Osteocyte (in vitro differentiated cells): ENCODE results near the gene EPB41L2. TPM values are rescaled to one million over a fixed set of nuclear protein-coding genes. Genes with fewer than 3 reads are reported as not detected.

Experiments
- DNase-seq: peaks from one replicate; pipeline ENCODE4 v3.0.0; 2021; ENCODE audit warnings: mixed read lengths; ENCODE audit not compliant: unreplicated experiment; ENCODE audit errors: extremely low spot score
- H3K27ac Mint-ChIP-seq: one replicate; pipeline ENCODE4 v1.8.0; 2021; ENCODE audit warnings: mild to moderate bottlenecking, mixed read lengths; ENCODE audit not compliant: unreplicated experiment
- H3K27me3 Mint-ChIP-seq: one replicate; pipeline ENCODE4 v1.8.0; 2021; ENCODE audit warnings: mixed read lengths; ENCODE audit not compliant: unreplicated experiment
- H3K36me3 Mint-ChIP-seq: one replicate; pipeline ENCODE4 v1.8.0; 2021; ENCODE audit warnings: mixed read lengths; ENCODE audit not compliant: unreplicated experiment
- H3K4me1 Mint-ChIP-seq: one replicate; pipeline ENCODE4 v1.8.0; 2021; ENCODE audit warnings: mixed read lengths; ENCODE audit not compliant: unreplicated experiment
- H3K4me3 Mint-ChIP-seq: one replicate; pipeline ENCODE4 v1.8.0; 2021; ENCODE audit warnings: mild to moderate bottlenecking, moderate library complexity, mixed read lengths; ENCODE audit not compliant: unreplicated experiment
- H3K9me3 Mint-ChIP-seq: one replicate; pipeline ENCODE4 v1.8.0; 2021; ENCODE audit warnings: mixed read lengths; ENCODE audit not compliant: unreplicated experiment
- total RNA-seq: library from RNA; stranded (reverse); gene quantifications from 2 replicates; pipeline ENCODE4 v1.2.1, GENCODE V29; 2021
- TF ChIP-seq, protein P1 (sequence below): fragments of 200-600 bp; sonication (generic); IDR thresholded peaks from 2 replicates; pipeline ENCODE4 v1.5.0; 2021; ENCODE audit warnings: antibody characterized with exemption, mild to moderate bottlenecking, moderate library complexity

EPB41L2 gene
- total RNA-seq, 1 donor from 2014 or later: 65.3 TPM

DNA sequence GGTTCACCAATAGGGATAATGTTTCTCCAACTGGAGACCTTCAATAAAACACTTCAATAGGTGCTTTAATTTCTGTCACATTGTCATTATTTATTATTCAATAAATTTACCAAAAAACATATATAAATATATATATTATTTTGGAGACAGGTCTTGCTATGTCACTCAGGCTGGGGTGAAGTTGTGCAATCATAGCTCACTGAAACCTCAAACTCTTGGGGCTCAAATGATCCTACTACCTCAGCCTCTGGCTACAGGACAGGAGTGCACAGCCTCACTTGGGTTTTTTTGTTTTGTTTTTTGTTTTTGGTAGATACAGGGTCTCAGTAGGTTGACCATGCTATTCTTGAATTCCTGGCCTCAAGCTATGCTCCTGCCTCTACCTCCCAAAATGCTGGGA lies 226.0 kb downstream of the EPB41L2 start:
- Mint-ChIP-seq H3K4me1 (peaks cover 27% of the 10 kb centered on the region), H3K4me3 (no peak overlapping the region), H3K27me3 (no peaks in the 10 kb centered on the region), H3K36me3 (peaks cover 2% of the 10 kb centered on the region), H3K9me3 (no peaks in the 10 kb centered on the region), H3K27ac (no peak overlapping the region)
- no peak for DNase-seq
- TF ChIP-seq, protein P1, sequence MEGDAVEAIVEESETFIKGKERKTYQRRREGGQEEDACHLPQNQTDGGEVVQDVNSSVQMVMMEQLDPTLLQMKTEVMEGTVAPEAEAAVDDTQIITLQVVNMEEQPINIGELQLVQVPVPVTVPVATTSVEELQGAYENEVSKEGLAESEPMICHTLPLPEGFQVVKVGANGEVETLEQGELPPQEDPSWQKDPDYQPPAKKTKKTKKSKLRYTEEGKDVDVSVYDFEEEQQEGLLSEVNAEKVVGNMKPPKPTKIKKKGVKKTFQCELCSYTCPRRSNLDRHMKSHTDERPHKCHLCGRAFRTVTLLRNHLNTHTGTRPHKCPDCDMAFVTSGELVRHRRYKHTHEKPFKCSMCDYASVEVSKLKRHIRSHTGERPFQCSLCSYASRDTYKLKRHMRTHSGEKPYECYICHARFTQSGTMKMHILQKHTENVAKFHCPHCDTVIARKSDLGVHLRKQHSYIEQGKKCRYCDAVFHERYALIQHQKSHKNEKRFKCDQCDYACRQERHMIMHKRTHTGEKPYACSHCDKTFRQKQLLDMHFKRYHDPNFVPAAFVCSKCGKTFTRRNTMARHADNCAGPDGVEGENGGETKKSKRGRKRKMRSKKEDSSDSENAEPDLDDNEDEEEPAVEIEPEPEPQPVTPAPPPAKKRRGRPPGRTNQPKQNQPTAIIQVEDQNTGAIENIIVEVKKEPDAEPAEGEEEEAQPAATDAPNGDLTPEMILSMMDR: no peak

DNA sequence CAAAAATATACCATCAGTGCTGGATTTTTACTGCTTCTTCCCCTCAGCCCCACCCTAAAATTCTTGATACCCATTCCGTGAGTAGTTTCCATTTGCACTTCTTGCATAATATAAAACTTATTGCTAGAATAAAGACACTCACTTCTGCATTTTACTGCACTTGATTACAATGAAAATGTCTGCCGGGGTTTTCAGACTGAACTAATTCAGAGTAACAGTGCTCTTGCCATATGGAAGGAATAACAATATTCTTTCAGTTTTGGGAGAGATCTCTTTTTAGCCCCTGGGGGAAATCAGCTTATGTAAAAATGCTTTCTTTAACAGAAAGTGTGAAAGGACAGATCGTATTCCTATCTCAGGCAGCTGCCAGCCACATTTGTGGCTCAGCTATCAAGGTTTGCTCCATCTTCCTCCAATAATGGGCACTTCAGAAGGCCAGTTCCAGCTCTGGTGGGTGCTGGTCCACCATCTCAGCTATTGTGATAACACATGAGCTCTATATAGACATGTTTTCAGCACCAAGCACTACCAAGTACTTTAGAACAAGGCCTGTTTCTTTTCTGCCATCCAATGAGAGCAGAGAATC lies 226.9 kb downstream of the EPB41L2 start:
- H3K27ac Mint-ChIP-seq: no peak overlapping the region
- H3K9me3 Mint-ChIP-seq: no peaks in the 10 kb centered on the region
- DNase-seq: no peak
- H3K36me3 Mint-ChIP-seq: peaks cover 2% of the 10 kb centered on the region
- TF ChIP-seq, protein P1: no peak
- H3K4me3 Mint-ChIP-seq: no peak overlapping the region
- H3K27me3 Mint-ChIP-seq: no peaks in the 10 kb centered on the region
- peaks cover 27% of the 10 kb centered on the region for H3K4me1 Mint-ChIP-seq

DNA sequence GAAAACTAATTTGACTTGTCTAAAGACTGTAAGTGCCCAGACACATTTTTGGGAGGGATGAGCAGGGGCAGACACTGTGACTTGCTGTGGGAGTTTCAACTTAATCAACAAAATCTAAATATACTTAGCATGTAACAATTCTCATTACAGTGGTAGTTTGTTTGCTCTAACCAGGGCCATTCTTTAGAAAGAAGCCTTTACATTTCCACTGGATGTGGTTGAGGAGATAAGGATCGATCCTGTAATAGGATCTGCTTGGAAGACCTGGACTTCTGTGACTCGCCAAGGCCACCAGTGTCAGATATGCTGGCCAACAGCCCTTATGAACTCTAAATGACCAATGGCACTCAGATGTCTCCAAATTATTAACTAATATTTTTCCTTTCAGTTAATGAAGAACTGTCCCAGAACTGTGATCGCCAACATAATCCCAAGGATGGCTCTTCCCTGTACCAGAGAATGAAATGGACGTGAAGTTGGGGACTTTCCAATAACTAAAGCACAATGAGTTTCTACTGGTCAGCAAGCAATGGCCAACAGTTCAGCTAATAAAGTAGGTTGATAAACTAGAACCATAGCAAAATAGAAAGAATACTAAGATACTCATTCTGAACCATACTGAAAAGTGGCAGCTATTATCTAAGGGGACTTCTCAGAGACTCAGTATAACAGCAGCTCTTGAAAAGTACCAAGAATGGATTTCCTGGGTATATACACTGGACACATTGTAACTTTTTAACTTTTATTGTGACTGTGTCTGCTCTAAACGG lies 228.4 kb downstream of the EPB41L2 start:
- no peak overlapping the region for H3K4me3 Mint-ChIP-seq
- no peaks in the 10 kb centered on the region for H3K9me3 Mint-ChIP-seq
- peaks cover 2% of the 10 kb centered on the region for H3K36me3 Mint-ChIP-seq
- TF ChIP-seq, protein P1: no peak
- no peak overlapping the region for H3K27ac Mint-ChIP-seq
- no peak for DNase-seq
- peaks cover 24% of the 10 kb centered on the region for H3K4me1 Mint-ChIP-seq
- H3K27me3 Mint-ChIP-seq: no peaks in the 10 kb centered on the region

DNA sequence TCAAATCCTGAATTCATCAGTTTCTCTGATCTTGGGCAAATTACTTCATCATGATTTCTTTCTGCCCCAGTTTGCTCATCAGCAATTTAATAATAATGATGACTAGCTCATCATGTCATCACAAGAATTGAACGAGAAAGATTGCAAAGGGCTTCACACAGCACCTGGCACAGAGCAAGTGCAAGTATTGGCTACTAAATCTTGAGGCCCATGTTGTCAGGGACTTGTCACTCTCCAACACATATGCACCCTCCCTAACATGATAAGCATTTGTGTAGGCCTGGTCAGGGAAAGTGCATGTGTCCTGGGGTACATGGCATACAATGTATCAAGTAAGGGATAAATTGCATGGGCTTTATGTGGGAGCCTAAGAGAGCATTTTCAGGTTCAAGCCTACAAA lies 229.5 kb downstream of the EPB41L2 start:
- H3K4me3 Mint-ChIP-seq: no peak overlapping the region
- H3K27me3 Mint-ChIP-seq: no peaks in the 10 kb centered on the region
- no peaks in the 10 kb centered on the region for H3K9me3 Mint-ChIP-seq
- peaks cover 2% of the 10 kb centered on the region for H3K36me3 Mint-ChIP-seq
- H3K27ac Mint-ChIP-seq: no peak overlapping the region
- TF ChIP-seq, protein P1: no peak
- no peak for DNase-seq
- H3K4me1 Mint-ChIP-seq: peaks cover 13% of the 10 kb centered on the region

DNA sequence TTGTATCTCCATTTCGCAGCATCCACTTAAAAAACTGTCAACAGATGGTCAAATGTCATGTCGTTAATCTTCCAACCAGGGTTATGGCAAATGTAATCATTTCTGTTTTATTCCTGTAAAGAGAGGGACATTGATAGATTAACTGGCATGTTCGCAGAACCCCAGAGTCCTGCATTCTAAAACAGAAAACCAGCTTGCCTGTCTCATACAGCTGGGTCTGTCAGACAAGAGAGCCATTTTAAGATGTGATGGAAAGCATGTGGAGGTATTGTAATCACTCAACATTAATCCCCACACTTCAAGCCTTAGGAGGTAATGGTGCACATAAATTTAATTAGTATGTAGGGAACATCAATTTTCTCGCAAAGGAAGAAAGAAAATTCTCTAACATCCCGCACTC lies 231.4 kb downstream of the EPB41L2 start:
- H3K4me1 Mint-ChIP-seq: peaks cover 4% of the 10 kb centered on the region
- no peaks in the 10 kb centered on the region for H3K9me3 Mint-ChIP-seq
- H3K36me3 Mint-ChIP-seq: no peaks in the 10 kb centered on the region
- no peaks in the 10 kb centered on the region for H3K27me3 Mint-ChIP-seq
- no peak overlapping the region for H3K4me3 Mint-ChIP-seq
- TF ChIP-seq, protein P1: no peak
- DNase-seq: no peak
- no peak overlapping the region for H3K27ac Mint-ChIP-seq
